Measurements from ENCODE around the gene ATG3. TPM values are rescaled to one million over a fixed set of nuclear protein-coding genes. Genes with fewer than 3 reads are reported as not detected.

Gene ATG3
- total and polyA plus RNA-seq, 7 experiments from 2014 or later: 35.1 to 75.8 (median 61.3) TPM

DNA sequence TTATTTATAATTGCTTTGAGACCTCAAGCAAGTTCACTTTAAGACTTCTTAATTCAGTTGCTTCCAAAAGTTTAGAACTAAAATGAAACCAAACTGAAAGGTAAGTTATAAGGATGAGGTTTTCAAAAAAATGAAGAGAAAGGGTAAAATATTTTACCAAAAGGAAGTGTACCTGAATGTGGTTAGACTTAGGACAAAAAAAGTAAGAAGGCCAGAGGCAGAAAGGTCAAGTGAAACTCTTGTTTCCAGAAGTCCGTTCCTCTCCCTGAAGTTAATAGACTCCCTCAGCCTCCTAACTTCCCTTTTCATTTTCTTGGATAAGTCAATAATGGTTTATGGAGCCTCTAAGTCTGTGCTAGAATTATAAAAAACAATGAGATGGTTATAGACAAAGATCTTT, 79.1 kb downstream of the ATG3 start:
- H3K9me3 ChIP-seq (ENCODE audit: control insufficient read depth in 2 of 3, low read length in 3 of 3): no peaks in the 10 kb centered on the region
- Mint-ChIP-seq H3K4me3 (peak overlapping the region; percentile 13 to 81 (median 70)), H3K4me1 (peaks cover 39 to 94% (median 67%) of the 10 kb centered on the region in 7 donors), H3K27me3 (no peaks in the 10 kb centered on the region), H3K36me3 (peaks cover 10 to 52% (median 46%) of the 10 kb centered on the region in 5 donors), H3K9me3 (peaks cover 0 to 7% (median 0%) of the 10 kb centered on the region in 11 donors), H3K27ac (peak overlapping the region; percentile 65 to 93 (median 80))
- H3K4me3 ChIP-seq (ENCODE audit: low read length): peak overlapping the region; percentile 32
- CTCF ChIA-PET: no interaction called here
- peaks cover 0 to 10% (median 0%) of the 10 kb centered on the region in 3 experiments for H3K36me3 ChIP-seq (ENCODE audit: control insufficient read depth in 2 of 3, insufficient read depth in 3 of 3, low read length in 3 of 3)
- ATAC-seq: no peak
- DNase-seq: no peak
- H3K27me3 ChIP-seq (ENCODE audit: control insufficient read depth in 2 of 2, insufficient read depth in 2 of 2, low read length in 2 of 2): no peaks in the 10 kb centered on the region
- H3K27ac ChIP-seq (ENCODE audit: low read depth, low read length): peak overlapping the region; percentile 5
- POLR2A ChIA-PET: interaction anchor here (0.5 to 0.6 kb wide), 2 partner anchors 17 to 26 kb away, joined by 3 to 4 read pairs; no protein-coding TSS in a partner anchor
- peaks cover 25 to 27% of the 10 kb centered on the region in 2 donors for H3K4me1 ChIP-seq (ENCODE audit: control insufficient read depth in 2 of 2, insufficient read depth in 2 of 2, low read length in 2 of 2)
- intact Hi-C loops (cut with micrococcal nuclease): loop anchor here in 1 of 2 donors (1.0 to 2.0 kb wide), 2 partner anchors 8 to 18 kb away; no protein-coding TSS in a partner anchor

Other genes with a start within 250 kb of the ATG3 start
- 1 to 10 TPM; 2.5 to 9.1 (median 2.9) TPM for gene CD200, start 228.8 kb downstream of the ATG3 start, total RNA-seq
- gene CD200, start 228.8 kb downstream of the ATG3 start, polyA plus RNA-seq: 1 to 10 TPM; 2.5 to 3.0 TPM
- gene BTLA, start 62.5 kb downstream of the ATG3 start, total RNA-seq: 10 to 100 TPM; 15.6 to 29.5 (median 26.1) TPM
- 10 to 100 TPM; 13.3 to 18.5 TPM for gene BTLA, start 62.5 kb downstream of the ATG3 start, polyA plus RNA-seq
- gene SLC35A5, start 83 bp upstream of the ATG3 start, total RNA-seq: 10 to 100 TPM; 10.4 to 24.6 (median 20.8) TPM
- 10 to 100 TPM; 16.3 to 17.3 TPM for gene SLC35A5, start 83 bp upstream of the ATG3 start, polyA plus RNA-seq
- under 1 TPM in 2 of 5 experiments, not detected in 3; 0.05 to 0.12 TPM for gene CCDC80, start 79.2 kb upstream of the ATG3 start, total RNA-seq
- under 1 TPM in 1 of 2 donors, not detected in 1; 0.08 TPM for gene CCDC80, start 79.2 kb upstream of the ATG3 start, polyA plus RNA-seq

Data from naive thymus-derived CD4-positive, alpha-beta T cell (primary cell).